A673 (cell line): Measurements from ENCODE around the gene OR2AT4. TPM values are rescaled to one million over a fixed set of nuclear protein-coding genes. Genes with fewer than 3 reads are reported as not detected.

Experiments
- BruUV-seq: library from RNA; stranded (reverse); fragments of 400-500 nt; replicated peaks from 2 replicates; lab custom pipeline; 2021; lab: Mats Ljungman, UMichigan
- CTCF ChIA-PET: fragments of 300-600 bp; sonication (Branson Sonifier 250); formaldehyde crosslinking; loops from one replicate; lab custom pipeline; 2022; ENCODE audit warnings: antibody characterized with exemption; lab: Charles Lee
- POLR2A ChIA-PET: fragments of 300-600 bp; sonication (Branson Sonifier 250); formaldehyde crosslinking; loops from one replicate; lab custom pipeline; 2022; ENCODE audit warnings: antibody characterized with exemption; ENCODE audit not compliant: low non-redundant PET; lab: Charles Lee
- DNase-seq: peaks from one replicate; pipeline ENCODE4 v3.0.0-alpha.2; 2015; ENCODE audit warnings: low spot score
- H3K27ac ChIP-seq: fragments of 200-600 bp; sonication (generic); 2 replicates; pipeline ENCODE4 v1.5.1; 2016; ENCODE audit warnings: mixed run types, low read depth, mild to moderate bottlenecking, mixed read lengths, antibody characterized with exemption, low read length; ENCODE audit not compliant: poor library complexity, severe bottlenecking
- H3K27me3 ChIP-seq: fragments of 200-600 bp; sonication (generic); replicated peaks from 2 replicates; pipeline ENCODE4 v1.6.1; 2017; ENCODE audit warnings: mixed run types, low read depth, mild to moderate bottlenecking, mixed read lengths, antibody characterized with exemption, low read length; ENCODE audit not compliant: insufficient read depth, poor library complexity
- H3K36me3 ChIP-seq: fragments of 200-600 bp; sonication (generic); 2 replicates; pipeline ENCODE4 v1.6.1; 2016; ENCODE audit warnings: mixed run types, mild to moderate bottlenecking, mixed read lengths, antibody characterized with exemption, low read length; ENCODE audit not compliant: insufficient read depth, poor library complexity, severe bottlenecking
- H3K4me1 ChIP-seq: fragments of 200-600 bp; sonication (generic); 2 replicates; pipeline ENCODE4 v1.6.1; 2017; ENCODE audit warnings: mixed run types, mild to moderate bottlenecking, mixed read lengths, antibody characterized with exemption, low read length; ENCODE audit not compliant: insufficient read depth, poor library complexity, severe bottlenecking
- H3K4me3 ChIP-seq: fragments of 200-600 bp; sonication (generic); 2 replicates; pipeline ENCODE4 v1.5.1; 2016; ENCODE audit warnings: low read depth, mixed run types, mild to moderate bottlenecking, mixed read lengths, low read length; ENCODE audit not compliant: poor library complexity, severe bottlenecking
- H3K9me3 ChIP-seq: fragments of 200-600 bp; sonication (generic); 2 replicates; pipeline ENCODE4 v1.6.1; 2016; ENCODE audit warnings: mixed run types, low read depth, mild to moderate bottlenecking, mixed read lengths, antibody characterized with exemption, low read length; ENCODE audit not compliant: poor library complexity, severe bottlenecking
- CTCF ChIP-seq: fragments of 300-800, 200-600 bp; sonication (generic); conservative IDR thresholded peaks from 2 replicates; pipeline ENCODE4 v1.5.1; 2017; ENCODE audit warnings: low read depth, mild to moderate bottlenecking, antibody characterized with exemption, low read length, moderate library complexity, mixed read lengths
- EZH2 ChIP-seq: fragments of 200-600 bp; sonication (generic); IDR thresholded peaks from 2 replicates; pipeline ENCODE4 v1.6.1; 2017; ENCODE audit warnings: borderline replicate concordance, low read depth, mild to moderate bottlenecking, mixed read lengths, antibody characterized with exemption, low read length; ENCODE audit not compliant: poor library complexity, severe bottlenecking
- intact Hi-C: fragments of 100-400 bp; cut with micrococcal nuclease; formaldehyde crosslinking; loops from one replicate; pipeline ENCODE4 v1.10.0; 2022; ENCODE audit not compliant: unreplicated experiment
- total RNA-seq: library from RNA; stranded (reverse); gene quantifications from 2 replicates; pipeline ENCODE4 v1.2.3, GENCODE V29; 2021

Gene OR2AT4
- total RNA-seq, 1 experiment from 2014 or later: not detected

- Histone ChIP-seq H3K9me3 (no peaks in the 10 kb centered on the region), H3K27ac (no peak overlapping the region), H3K4me3 (no peak overlapping the region), H3K27me3 (no peaks in the 10 kb centered on the region), H3K4me1 (peaks cover 12% of the 10 kb centered on the region), H3K36me3 (no peaks in the 10 kb centered on the region)
- TF ChIP-seq EZH2 (no peak), CTCF (no peak)
- DNase-seq: no peak
- BruUV-seq: no TSS peak
- ChIA-PET CTCF (interaction anchor here (0.7 to 7.1 kb wide), 10 partner anchors 13 to 215 kb away, joined by 3 to 178 read pairs (median 6); no protein-coding TSS in a partner anchor), POLR2A (no interaction called here)
- intact Hi-C loops: loop anchor here (5.0 to 10.0 kb wide), 2 partner anchors 119 to 216 kb away; no protein-coding TSS in a partner anchor
Observed at GRCh38 chr11:75141166-75141565, 44.5 kb upstream of the OR2AT4 start.

- no TSS peak for BruUV-seq
- ChIA-PET CTCF (interaction anchor here (0.5 to 7.1 kb wide), 15 partner anchors 10 to 214 kb away, joined by 3 to 178 read pairs (median 5); no protein-coding TSS in a partner anchor), POLR2A (no interaction called here)
- H3K4me1 ChIP-seq: peaks cover 12% of the 10 kb centered on the region
- DNase-seq: peak; percentile 69
- no peaks in the 10 kb centered on the region for H3K9me3 ChIP-seq
- intact Hi-C loops: loop anchor here (5.0 to 10.0 kb wide), 2 partner anchors 118 to 216 kb away; no protein-coding TSS in a partner anchor
- H3K27me3 ChIP-seq: no peaks in the 10 kb centered on the region
- no peaks in the 10 kb centered on the region for H3K36me3 ChIP-seq
- TF ChIP-seq EZH2: no peak
- peak; percentile 99 for TF ChIP-seq CTCF
- no peak overlapping the region for H3K4me3 ChIP-seq
- H3K27ac ChIP-seq: no peak overlapping the region
Observed at GRCh38 chr11:75140269-75141138, 43.8 kb upstream of the OR2AT4 start.

- TF ChIP-seq CTCF (no peak), EZH2 (no peak)
- Histone ChIP-seq H3K9me3 (no peaks in the 10 kb centered on the region), H3K4me3 (no peak overlapping the region), H3K27ac (no peak overlapping the region), H3K27me3 (peaks cover 4% of the 10 kb centered on the region), H3K36me3 (no peaks in the 10 kb centered on the region), H3K4me1 (no peaks in the 10 kb centered on the region)
- DNase-seq: no peak
- intact Hi-C loops: no loop called here
- ChIA-PET CTCF (no interaction called here), POLR2A (no interaction called here)
- BruUV-seq: no TSS peak
Observed at GRCh38 chr11:75135651-75136050, 39.0 kb upstream of the OR2AT4 start.
